Activated T-cell treated with anti-CD3 and anti-CD28 coated beads, Interleukin-2, amount 50 U/mL, for 72 hours (primary cell): ENCODE results near the gene CCNI. TPM values are rescaled to one million over a fixed set of nuclear protein-coding genes. Genes with fewer than 3 reads are reported as not detected.
A peak's percentile ranks its signal among the peaks of the same experiment; 100 is the strongest.

ENCODE experiments used
- ATAC-seq, 2 donors: fragments of 150-1000 bp; cut with Tn5 transposase; replicated peaks in 1 of 2; 2 replicates each; pipeline ENCODE4 v1.10.0; 2021; ENCODE audit warnings: moderate library complexity in 2 of 2, mild to moderate bottlenecking in 1 of 2
- DNase-seq, 2 donors: peaks; one replicate each; pipeline ENCODE4 v3.0.0; 2021 to 2022; ENCODE audit warnings: mixed read lengths in 1 of 2
- H3K27ac Mint-ChIP-seq: one replicate; pipeline ENCODE4 v1.8.0; 2022; ENCODE audit warnings: mild to moderate bottlenecking, moderate library complexity, mixed read lengths
- H3K27me3 Mint-ChIP-seq: one replicate; pipeline ENCODE4 v1.8.0; 2022; ENCODE audit warnings: low read depth, mixed read lengths
- H3K36me3 Mint-ChIP-seq, 2 donors: one replicate each; pipeline ENCODE4 v1.8.0; 2022; ENCODE audit warnings: mixed read lengths in 2 of 2, mild to moderate bottlenecking in 1 of 2; ENCODE audit not compliant: insufficient read depth in 2 of 2
- H3K4me1 Mint-ChIP-seq: one replicate; pipeline ENCODE4 v1.8.0; 2022; ENCODE audit warnings: low read depth, mixed read lengths
- H3K4me3 Mint-ChIP-seq, 2 donors: one replicate each; pipeline ENCODE4 v1.8.0; 2022; ENCODE audit warnings: mild to moderate bottlenecking in 2 of 2, mixed read lengths in 2 of 2, moderate library complexity in 2 of 2
- H3K9me3 Mint-ChIP-seq, 2 donors: one replicate each; pipeline ENCODE4 v1.8.0; 2022; ENCODE audit warnings: mixed read lengths in 2 of 2
- total RNA-seq, 2 donors: library from RNA; stranded (reverse); gene quantifications; one replicate each; pipeline ENCODE4 v1.2.3, GENCODE V29; 2022

Gene CCNI
- total RNA-seq, 2 donors from 2014 or later, result 301 to 343 TPM

GRCh38 chr4:77003400-77003799, 72.4 kb downstream of the CCNI start:
- no peaks in the 10 kb centered on the region for H3K9me3 Mint-ChIP-seq
- ATAC-seq, result peak; percentile 72 to 90
- peaks cover 45% of the 10 kb centered on the region for H3K4me1 Mint-ChIP-seq
- no peaks in the 10 kb centered on the region for H3K27me3 Mint-ChIP-seq
- H3K27ac Mint-ChIP-seq, result no peak overlapping the region
- DNase-seq, result no peak
- no peaks in the 10 kb centered on the region for H3K36me3 Mint-ChIP-seq
- peak overlapping the region in 1 of 2 donors; percentile 17 for H3K4me3 Mint-ChIP-seq

GRCh38 chr4:77002321-77003107, 73.3 kb downstream of the CCNI start:
- ATAC-seq, result no peak
- no peak overlapping the region for H3K27ac Mint-ChIP-seq
- no peaks in the 10 kb centered on the region for H3K9me3 Mint-ChIP-seq
- peaks cover 0 to 3% of the 10 kb centered on the region in 2 donors for H3K36me3 Mint-ChIP-seq
- DNase-seq, result no peak
- H3K27me3 Mint-ChIP-seq, result peaks cover under 1% of the 10 kb centered on the region
- no peak overlapping the region for H3K4me3 Mint-ChIP-seq
- peaks cover 38% of the 10 kb centered on the region for H3K4me1 Mint-ChIP-seq

DNA sequence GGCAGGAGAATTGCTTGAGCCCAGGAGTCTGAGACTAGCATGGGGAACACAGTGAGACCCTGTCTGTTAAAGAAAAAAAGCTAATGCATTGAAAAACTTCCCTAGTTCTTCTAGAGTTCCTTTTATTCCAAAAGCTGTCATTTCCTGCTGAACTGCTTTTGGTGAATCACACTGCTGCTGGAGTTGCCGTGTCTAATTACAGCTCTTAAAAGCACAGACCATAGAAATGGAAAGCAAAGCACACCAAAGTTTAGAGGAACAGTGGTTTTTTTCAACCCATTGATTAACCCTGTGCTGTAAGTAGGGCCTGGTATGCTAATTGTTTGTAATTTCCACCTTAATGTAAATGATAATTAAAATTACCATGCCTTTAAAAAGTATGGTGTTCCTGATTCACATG, 73.9 kb downstream of the CCNI start:
- Mint-ChIP-seq H3K27ac (no peak overlapping the region), H3K9me3 (no peaks in the 10 kb centered on the region), H3K4me3 (no peak overlapping the region), H3K27me3 (peaks cover 6% of the 10 kb centered on the region), H3K36me3 (peaks cover 0 to 3% of the 10 kb centered on the region in 2 donors), H3K4me1 (peaks cover 32% of the 10 kb centered on the region)
- DNase-seq, result no peak
- ATAC-seq, result no peak

- no peak overlapping the region for H3K4me3 Mint-ChIP-seq
- peaks cover 46% of the 10 kb centered on the region for H3K4me1 Mint-ChIP-seq
- peaks cover 15% of the 10 kb centered on the region for H3K27me3 Mint-ChIP-seq
- DNase-seq (no peak), ATAC-seq (no peak)
- no peaks in the 10 kb centered on the region for H3K9me3 Mint-ChIP-seq
- no peak overlapping the region for H3K27ac Mint-ChIP-seq
- H3K36me3 Mint-ChIP-seq, result peaks cover 0 to 3% of the 10 kb centered on the region in 2 donors
Observed at GRCh38 chr4:76998251-76998901, 77.4 kb downstream of the CCNI start.

GRCh38 chr4:76997532-76997931, 78.3 kb downstream of the CCNI start:
- Mint-ChIP-seq H3K36me3 (peaks cover 0 to 3% of the 10 kb centered on the region in 2 donors), H3K27me3 (peaks cover 21% of the 10 kb centered on the region), H3K9me3 (no peaks in the 10 kb centered on the region), H3K27ac (no peak overlapping the region), H3K4me1 (peaks cover 46% of the 10 kb centered on the region), H3K4me3 (no peak overlapping the region)
- no peak for DNase-seq
- no peak for ATAC-seq

Other genes with a start within 250 kb of the CCNI start
- not detected for gene SOWAHB, start 177.8 kb downstream of the CCNI start, total RNA-seq
- 10 to 100 TPM; 10.5 to 13.2 TPM for gene SEPTIN11, start 126.2 kb downstream of the CCNI start, total RNA-seq
- 10 to 100 TPM; 29.6 to 38.5 TPM for gene CCNG2, start 81.2 kb upstream of the CCNI start, total RNA-seq